ENCODE data around the gene PARVB.

Gene PARVB

GRCh38 chr22:44103735-44104480, 79.8 kb downstream of the PARVB start (continued):
- no peak for TF ChIP-seq ZNF148 (tag by site-specific recombination; IDR thresholded peaks at IDR 0.05; ENCODE audit: borderline replicate concordance)

GRCh38 chr22:44107340-44107739, 83.2 kb downstream of the PARVB start:
- POLR2A ChIA-PET: no interaction called here
- TF ChIP-seq ZNF654 (tag by site-specific recombination; IDR thresholded peaks at IDR 0.05; ENCODE audit: low read depth) (no peak), PRDM1 (tag by site-specific recombination; IDR thresholded peaks at IDR 0.05) (no peak)
- H3K4me3 ChIP-seq (ENCODE audit: low read depth, low read length): no peak overlapping the region
- no peak overlapping the region for H3K27ac ChIP-seq (ENCODE audit: extremely low read depth, low read depth, low read length)
- no peaks in the 10 kb centered on the region for H3K4me1 ChIP-seq (ENCODE audit: control insufficient read depth, insufficient read depth, low read length)
- H3K36me3 ChIP-seq (ENCODE audit: control insufficient read depth in 2 of 2, insufficient read depth in 1 of 2, low read length in 2 of 2): peaks cover 0 to 12% of the 10 kb centered on the region in 2 experiments; a peak in 1 of 3 replicates
- CTCF ChIA-PET: interaction anchor here (1.6 kb wide), 1 partner anchor 21 kb away, joined by 7 read pairs; no protein-coding TSS in a partner anchor
- no peaks in the 10 kb centered on the region for H3K9me3 ChIP-seq (ENCODE audit: control insufficient read depth, insufficient read depth, low read depth, low read length)

- CTCF ChIA-PET: interaction anchor here (0.5 to 1.6 kb wide), 2 partner anchors 22 to 38 kb away, joined by 3 to 7 read pairs; no protein-coding TSS in a partner anchor
Measured at GRCh38 chr22:44108076-44108475, 84.0 kb downstream of the PARVB start.

More at GRCh38 chr22:44108076-44108475, 84.0 kb downstream of the PARVB start:
- no peak overlapping the region for H3K27ac ChIP-seq (ENCODE audit: extremely low read depth, low read depth, low read length)
- H3K9me3 ChIP-seq (ENCODE audit: control insufficient read depth, insufficient read depth, low read depth, low read length): no peaks in the 10 kb centered on the region
- TF ChIP-seq ZNF184 (tag by site-specific recombination; IDR thresholded peaks at IDR 0.05) (no peak), WT1 (tag by site-specific recombination; IDR thresholded peaks at IDR 0.05) (no peak), ZNF280C (tag by site-specific recombination; IDR thresholded peaks at IDR 0.05) (no peak), ZNF664 (tag by site-specific recombination; IDR thresholded peaks at IDR 0.05) (no peak), ZBTB10 (tag by site-specific recombination; IDR thresholded peaks at IDR 0.05) (no peak), ZNF341 (tag by site-specific recombination; IDR thresholded peaks at IDR 0.05; ENCODE audit: low read depth) (no peak), ZNF19 (tag by site-specific recombination; IDR thresholded peaks at IDR 0.05; ENCODE audit: low read depth) (no peak), ZBTB17 (tag by site-specific recombination; IDR thresholded peaks at IDR 0.05) (no peak), ZNF155 (tag by site-specific recombination; IDR thresholded peaks at IDR 0.05) (no peak), ZEB2 (tag by site-specific recombination; IDR thresholded peaks at IDR 0.05) (no peak), ZNF510 (tag by site-specific recombination; IDR thresholded peaks at IDR 0.05; ENCODE audit: insufficient replicate concordance) (no peak), ZNF677 (tag by site-specific recombination; IDR thresholded peaks at IDR 0.05) (no peak), ZNF707 (tag by site-specific recombination; IDR thresholded peaks at IDR 0.05) (no peak), OSR2 (tag by site-specific recombination; IDR thresholded peaks at IDR 0.05) (no peak), ZSCAN23 (tag by site-specific recombination; IDR thresholded peaks at IDR 0.05) (no peak), ZFP3 (tag by site-specific recombination; IDR thresholded peaks at IDR 0.05; ENCODE audit: low read depth) (no peak)
- TF ChIP-seq, protein P1, sequence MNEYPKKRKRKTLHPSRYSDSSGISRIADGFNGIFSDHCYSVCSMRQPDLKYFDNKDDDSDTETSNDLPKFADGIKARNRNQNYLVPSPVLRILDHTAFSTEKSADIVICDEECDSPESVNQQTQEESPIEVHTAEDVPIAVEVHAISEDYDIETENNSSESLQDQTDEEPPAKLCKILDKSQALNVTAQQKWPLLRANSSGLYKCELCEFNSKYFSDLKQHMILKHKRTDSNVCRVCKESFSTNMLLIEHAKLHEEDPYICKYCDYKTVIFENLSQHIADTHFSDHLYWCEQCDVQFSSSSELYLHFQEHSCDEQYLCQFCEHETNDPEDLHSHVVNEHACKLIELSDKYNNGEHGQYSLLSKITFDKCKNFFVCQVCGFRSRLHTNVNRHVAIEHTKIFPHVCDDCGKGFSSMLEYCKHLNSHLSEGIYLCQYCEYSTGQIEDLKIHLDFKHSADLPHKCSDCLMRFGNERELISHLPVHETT (tag by site-specific recombination; IDR thresholded peaks at IDR 0.05): no peak
- H3K4me1 ChIP-seq (ENCODE audit: control insufficient read depth, insufficient read depth, low read length): no peaks in the 10 kb centered on the region
- H3K36me3 ChIP-seq (ENCODE audit: control insufficient read depth in 2 of 2, insufficient read depth in 1 of 2, low read length in 2 of 2): peaks cover 0 to 15% of the 10 kb centered on the region in 2 experiments; a peak in 1 of 3 replicates
- POLR2A ChIA-PET: no interaction called here
- H3K4me3 ChIP-seq (ENCODE audit: low read depth, low read length): no peak overlapping the region

Measured in HEK293 (cell line).